Mesothelial cell of epicardium (in vitro differentiated cells): ENCODE results near the gene RAET1G. TPM values are rescaled to one million over a fixed set of nuclear protein-coding genes. Genes with fewer than 3 reads are reported as not detected.

Source experiments
- DNase-seq, 2 experiments: peaks; one replicate each; pipeline ENCODE4 v3.0.0; 2021; ENCODE audit warnings: low spot score in 2 of 2; ENCODE audit not compliant: unreplicated experiment in 2 of 2
- H3K27ac Mint-ChIP-seq: 2 replicates; pipeline ENCODE4 v1.8.0; 2021; ENCODE audit warnings: mixed read lengths
- H3K27me3 Mint-ChIP-seq: 2 replicates; pipeline ENCODE4 v1.8.0; 2021; ENCODE audit warnings: low read depth, mixed read lengths
- H3K36me3 Mint-ChIP-seq: 2 replicates; pipeline ENCODE4 v1.8.0; 2021; ENCODE audit warnings: mixed read lengths
- H3K4me1 Mint-ChIP-seq: 2 replicates; pipeline ENCODE4 v1.8.0; 2021; ENCODE audit warnings: mixed read lengths
- H3K4me3 Mint-ChIP-seq: 2 replicates; pipeline ENCODE4 v1.8.0; 2021; ENCODE audit warnings: mild to moderate bottlenecking, moderate library complexity, mixed read lengths
- H3K9me3 Mint-ChIP-seq: 2 replicates; pipeline ENCODE4 v1.8.0; 2021; ENCODE audit warnings: mixed read lengths
- total RNA-seq: library from RNA; stranded (reverse); gene quantifications from 3 replicates; pipeline ENCODE4 v1.2.1, GENCODE V29; 2021
- TF ChIP-seq, protein P1 (sequence below): fragments of 200-600 bp; sonication (generic); IDR thresholded peaks from one replicate; pipeline ENCODE4 v1.5.0; 2021; ENCODE audit warnings: antibody characterized with exemption; ENCODE audit not compliant: unreplicated experiment

RAET1G gene
- total RNA-seq, 1 donor from 2014 or later = not detected

DNA sequence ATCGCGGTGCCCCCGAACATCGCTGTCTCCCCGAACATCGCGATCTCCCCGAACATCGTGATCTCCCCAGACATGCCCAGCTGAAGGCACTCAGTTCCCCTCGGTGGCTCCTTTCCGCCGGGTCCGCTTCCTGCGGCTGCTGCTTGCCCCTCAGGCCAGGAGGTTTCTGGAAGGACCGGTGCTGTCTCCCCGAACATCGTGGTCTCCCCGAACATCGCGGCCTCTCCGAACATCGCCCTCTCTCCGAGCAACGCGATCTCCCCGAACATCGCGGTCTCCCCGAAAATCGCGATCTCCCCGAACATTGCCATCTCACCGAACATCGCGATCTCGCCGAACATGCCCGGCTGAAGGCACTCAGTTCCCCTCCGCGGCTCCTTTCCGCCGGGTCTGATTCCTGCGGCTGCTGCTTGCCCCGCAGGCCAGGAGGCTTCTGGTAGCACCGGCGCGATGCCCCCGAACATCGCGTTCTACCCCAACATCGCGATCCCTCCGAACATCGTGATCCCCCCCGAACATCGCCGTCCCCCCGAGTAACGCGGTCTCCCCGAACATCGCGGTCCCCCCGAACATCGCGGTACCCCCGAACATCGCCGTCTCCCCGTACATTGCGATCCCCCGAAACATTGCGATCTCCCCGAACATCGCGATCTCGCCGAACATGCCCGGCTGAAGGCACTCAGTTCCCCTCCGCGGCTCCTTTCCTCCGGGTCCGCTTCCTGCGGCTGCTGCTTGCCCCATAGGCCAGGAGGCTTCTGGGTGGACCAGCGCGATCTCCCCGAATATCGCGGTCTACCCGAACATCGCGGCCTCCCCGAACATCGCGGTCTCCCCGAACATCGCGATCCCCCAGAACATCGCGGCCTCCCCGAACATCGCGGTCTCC, 41.6 kb upstream of the RAET1G start:
- no peaks in the 10 kb centered on the region for H3K36me3 Mint-ChIP-seq
- H3K4me1 Mint-ChIP-seq = peaks cover 18% of the 10 kb centered on the region
- H3K27me3 Mint-ChIP-seq = peaks cover 100% of the 10 kb centered on the region
- no peak overlapping the region for H3K27ac Mint-ChIP-seq
- TF ChIP-seq, protein P1, sequence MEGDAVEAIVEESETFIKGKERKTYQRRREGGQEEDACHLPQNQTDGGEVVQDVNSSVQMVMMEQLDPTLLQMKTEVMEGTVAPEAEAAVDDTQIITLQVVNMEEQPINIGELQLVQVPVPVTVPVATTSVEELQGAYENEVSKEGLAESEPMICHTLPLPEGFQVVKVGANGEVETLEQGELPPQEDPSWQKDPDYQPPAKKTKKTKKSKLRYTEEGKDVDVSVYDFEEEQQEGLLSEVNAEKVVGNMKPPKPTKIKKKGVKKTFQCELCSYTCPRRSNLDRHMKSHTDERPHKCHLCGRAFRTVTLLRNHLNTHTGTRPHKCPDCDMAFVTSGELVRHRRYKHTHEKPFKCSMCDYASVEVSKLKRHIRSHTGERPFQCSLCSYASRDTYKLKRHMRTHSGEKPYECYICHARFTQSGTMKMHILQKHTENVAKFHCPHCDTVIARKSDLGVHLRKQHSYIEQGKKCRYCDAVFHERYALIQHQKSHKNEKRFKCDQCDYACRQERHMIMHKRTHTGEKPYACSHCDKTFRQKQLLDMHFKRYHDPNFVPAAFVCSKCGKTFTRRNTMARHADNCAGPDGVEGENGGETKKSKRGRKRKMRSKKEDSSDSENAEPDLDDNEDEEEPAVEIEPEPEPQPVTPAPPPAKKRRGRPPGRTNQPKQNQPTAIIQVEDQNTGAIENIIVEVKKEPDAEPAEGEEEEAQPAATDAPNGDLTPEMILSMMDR = no peak
- H3K9me3 Mint-ChIP-seq = no peaks in the 10 kb centered on the region
- DNase-seq = no peak
- H3K4me3 Mint-ChIP-seq = peak overlapping the region; percentile 77

DNA sequence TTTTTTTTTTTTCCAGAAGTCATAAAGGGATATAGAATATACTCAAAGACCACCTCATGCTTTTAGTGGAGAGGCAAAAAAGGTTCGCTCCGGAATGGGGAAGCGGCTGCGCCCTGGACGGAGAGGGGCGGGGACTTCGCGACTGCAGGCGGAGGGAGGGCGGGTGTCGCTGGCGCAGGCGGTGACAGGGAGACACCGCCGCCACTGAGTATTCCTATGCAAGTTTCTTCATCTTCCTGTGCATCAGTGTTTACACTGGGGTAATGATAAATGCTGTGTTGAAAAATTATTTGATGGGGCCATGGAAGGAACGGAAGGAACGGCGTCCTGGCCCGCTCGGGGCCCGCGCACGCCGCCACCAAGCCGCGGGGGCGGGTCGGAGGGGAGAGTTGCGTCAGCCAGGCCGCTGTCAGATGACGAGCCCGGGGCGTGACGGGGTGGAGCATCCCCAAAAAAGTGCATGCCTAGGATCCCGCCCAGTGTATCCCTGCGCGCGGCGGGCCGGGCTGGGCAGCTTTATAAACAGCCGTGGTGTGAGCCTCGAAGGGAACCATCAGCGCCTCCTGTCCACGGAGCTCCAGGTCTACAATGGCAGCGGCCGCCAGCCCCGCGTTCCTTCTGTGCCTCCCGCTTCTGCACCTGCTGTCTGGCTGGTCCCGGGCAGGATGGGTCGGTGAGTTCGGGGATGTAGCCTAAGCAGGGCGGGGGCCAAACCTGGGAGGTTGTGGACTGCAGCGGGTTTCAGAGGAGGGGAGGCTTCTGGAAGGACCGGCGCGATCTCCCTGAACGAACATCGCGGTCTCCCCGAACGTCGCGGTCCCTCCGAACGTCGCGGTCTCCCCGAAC, 40.8 kb upstream of the RAET1G start, which contains the start of gene ULBP1:
ULBP1 (plus strand) TSS at position 482 of the 846 bp plus-strand sequence; CDS start at position 589, 107 bp downstream.
- TF ChIP-seq, protein P1 = no peak
- no peaks in the 10 kb centered on the region for H3K36me3 Mint-ChIP-seq
- H3K4me1 Mint-ChIP-seq = peaks cover 18% of the 10 kb centered on the region
- no peak for DNase-seq
- H3K9me3 Mint-ChIP-seq = no peaks in the 10 kb centered on the region
- peak within 1 kb of the TSS; percentile 12 for H3K27ac Mint-ChIP-seq
- peaks cover 100% of the 10 kb centered on the region for H3K27me3 Mint-ChIP-seq
- H3K4me3 Mint-ChIP-seq = peak within 1 kb of the TSS; percentile 77

DNA sequence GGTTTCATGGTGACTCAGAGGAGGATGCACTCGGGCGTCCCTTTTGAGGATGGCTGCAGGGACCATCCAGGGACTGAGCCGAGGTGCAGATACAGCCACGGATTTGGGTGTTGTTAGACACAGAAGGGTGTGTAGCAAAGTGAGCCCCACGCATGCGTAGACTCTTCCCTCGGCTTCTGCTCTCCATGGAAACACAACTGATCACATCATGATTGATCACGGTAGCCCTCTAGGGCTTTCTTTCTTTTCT, 40.2 kb upstream of the RAET1G start:
- H3K4me1 Mint-ChIP-seq = peaks cover 18% of the 10 kb centered on the region
- no peaks in the 10 kb centered on the region for H3K36me3 Mint-ChIP-seq
- peaks cover 100% of the 10 kb centered on the region for H3K27me3 Mint-ChIP-seq
- H3K27ac Mint-ChIP-seq = no peak overlapping the region
- DNase-seq = peak in 1 of 2 experiments; percentile 37
- no peaks in the 10 kb centered on the region for H3K9me3 Mint-ChIP-seq
- peak overlapping the region; percentile 77 for H3K4me3 Mint-ChIP-seq
- TF ChIP-seq, protein P1 = no peak

DNA sequence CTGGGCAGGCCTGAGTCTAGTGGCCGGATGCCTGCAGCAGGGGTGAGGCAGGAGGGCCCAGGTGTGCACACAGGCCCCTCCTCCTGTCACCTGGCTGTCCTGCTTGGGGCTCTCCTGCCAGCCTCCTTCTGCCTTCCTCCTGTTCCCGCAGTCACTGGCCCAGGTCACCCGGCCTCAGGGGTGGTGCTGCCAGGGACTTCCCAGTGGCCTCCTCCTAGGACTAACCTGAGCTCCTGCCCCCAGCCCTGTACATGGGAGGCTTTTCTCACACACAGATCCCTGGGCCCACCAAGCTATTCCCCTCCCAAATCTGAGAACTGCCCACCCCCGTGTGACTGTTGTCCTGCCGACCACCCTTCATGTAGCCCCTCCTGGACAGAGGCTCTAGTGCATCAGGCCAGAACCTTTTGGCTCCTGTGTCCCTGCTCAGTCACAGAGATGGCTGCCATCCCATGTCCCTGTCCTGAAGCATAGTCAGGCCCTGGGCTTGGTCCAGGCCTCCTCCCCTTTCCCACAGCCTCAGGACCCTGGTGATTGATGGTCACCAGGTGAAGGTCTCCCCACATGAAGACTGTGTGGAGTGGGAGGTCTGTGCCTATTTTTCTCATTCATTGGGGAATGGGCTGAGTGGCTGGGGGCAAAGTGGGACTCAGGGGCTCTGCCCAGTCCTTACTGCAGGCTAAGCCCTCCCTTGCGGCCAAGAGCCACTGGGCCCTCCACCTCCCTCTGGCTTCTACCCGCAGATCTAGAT, 39.7 kb upstream of the RAET1G start:
- Mint-ChIP-seq H3K27ac (no peak overlapping the region), H3K27me3 (peaks cover 100% of the 10 kb centered on the region), H3K4me3 (peak overlapping the region; percentile 77), H3K36me3 (no peaks in the 10 kb centered on the region), H3K9me3 (no peaks in the 10 kb centered on the region), H3K4me1 (peaks cover 18% of the 10 kb centered on the region)
- DNase-seq = no peak
- TF ChIP-seq, protein P1 = no peak

DNA sequence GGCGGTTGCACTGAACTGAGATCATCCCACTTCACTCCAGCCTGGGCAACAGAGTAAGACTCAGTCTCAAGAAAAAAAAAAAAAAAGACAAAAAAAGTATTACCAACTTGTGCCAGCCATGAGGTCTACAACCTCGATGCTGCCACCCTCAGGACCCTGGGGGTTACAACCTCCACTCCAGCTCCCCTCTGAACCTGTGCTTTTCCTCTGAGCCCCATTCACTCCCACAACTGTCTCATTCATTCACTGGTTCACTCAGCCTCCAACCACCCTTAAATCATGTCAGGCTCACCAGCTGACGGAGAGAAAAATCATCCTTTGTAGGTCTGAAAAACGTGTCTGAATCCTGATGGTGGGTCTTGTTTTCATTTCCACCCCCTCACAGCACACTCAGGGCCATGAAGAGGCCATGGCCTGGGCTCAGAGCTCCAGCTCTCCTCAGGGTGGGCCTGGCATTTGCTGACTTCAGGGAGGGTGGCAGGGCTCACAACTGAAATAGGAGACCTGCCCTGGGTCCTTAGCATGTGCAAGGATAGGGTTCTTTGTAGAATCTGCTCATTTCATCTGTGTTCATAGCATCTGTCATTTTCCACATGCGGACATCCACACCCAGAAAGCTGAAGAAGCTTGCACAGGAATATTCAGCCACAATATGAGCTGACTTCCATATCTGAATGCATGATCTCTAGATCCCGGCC, 39.0 kb upstream of the RAET1G start:
- H3K9me3 Mint-ChIP-seq = no peaks in the 10 kb centered on the region
- H3K36me3 Mint-ChIP-seq = no peaks in the 10 kb centered on the region
- H3K4me1 Mint-ChIP-seq = peaks cover 18% of the 10 kb centered on the region
- DNase-seq = no peak
- H3K4me3 Mint-ChIP-seq = no peak overlapping the region
- H3K27ac Mint-ChIP-seq = no peak overlapping the region
- peaks cover 100% of the 10 kb centered on the region for H3K27me3 Mint-ChIP-seq
- TF ChIP-seq, protein P1 = no peak
